Measurements from ENCODE around the gene GLI3. TPM values are rescaled to one million over a fixed set of nuclear protein-coding genes. Genes with fewer than 3 reads are reported as not detected.

The GLI3 gene
- total and polyA plus RNA-seq, 12 donors: 0.51 to 9.1 (median 5.3) TPM

DNA sequence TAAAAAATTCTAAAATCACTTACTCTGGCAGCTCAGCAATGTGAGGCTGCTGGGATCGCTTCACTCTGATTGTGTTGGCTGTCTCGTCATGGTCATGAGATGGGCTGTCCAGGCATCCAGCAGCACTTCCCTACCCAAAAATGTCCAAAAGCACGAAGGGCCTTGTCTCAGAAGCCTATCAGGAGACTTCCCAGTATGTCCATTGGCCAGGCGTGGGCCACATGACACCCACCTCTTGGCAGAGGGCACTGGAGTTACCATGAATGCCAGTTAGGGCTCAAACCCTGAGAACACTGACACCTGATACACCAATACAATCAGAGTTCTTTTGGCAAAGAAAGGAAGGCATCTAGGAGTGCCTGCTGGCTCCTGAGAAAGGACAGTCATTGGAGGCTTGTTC, 27.0 kb upstream of the GLI3 start:
- Histone ChIP-seq H3K9me3 (no peaks in the 10 kb centered on the region), H3K4me1 (peaks cover 0 to 3% (median 0%) of the 10 kb centered on the region in 9 donors), H3K27me3 (no peaks in the 10 kb centered on the region), H3K27ac (peak overlapping the region in 9 of 10 donors; percentile 12 to 82 (median 63)), H3K36me3 (no peaks in the 10 kb centered on the region), H3K4me3 (peak overlapping the region in 6 of 10 donors; percentile 14 to 37 (median 30))
- TF ChIP-seq, protein P1, sequence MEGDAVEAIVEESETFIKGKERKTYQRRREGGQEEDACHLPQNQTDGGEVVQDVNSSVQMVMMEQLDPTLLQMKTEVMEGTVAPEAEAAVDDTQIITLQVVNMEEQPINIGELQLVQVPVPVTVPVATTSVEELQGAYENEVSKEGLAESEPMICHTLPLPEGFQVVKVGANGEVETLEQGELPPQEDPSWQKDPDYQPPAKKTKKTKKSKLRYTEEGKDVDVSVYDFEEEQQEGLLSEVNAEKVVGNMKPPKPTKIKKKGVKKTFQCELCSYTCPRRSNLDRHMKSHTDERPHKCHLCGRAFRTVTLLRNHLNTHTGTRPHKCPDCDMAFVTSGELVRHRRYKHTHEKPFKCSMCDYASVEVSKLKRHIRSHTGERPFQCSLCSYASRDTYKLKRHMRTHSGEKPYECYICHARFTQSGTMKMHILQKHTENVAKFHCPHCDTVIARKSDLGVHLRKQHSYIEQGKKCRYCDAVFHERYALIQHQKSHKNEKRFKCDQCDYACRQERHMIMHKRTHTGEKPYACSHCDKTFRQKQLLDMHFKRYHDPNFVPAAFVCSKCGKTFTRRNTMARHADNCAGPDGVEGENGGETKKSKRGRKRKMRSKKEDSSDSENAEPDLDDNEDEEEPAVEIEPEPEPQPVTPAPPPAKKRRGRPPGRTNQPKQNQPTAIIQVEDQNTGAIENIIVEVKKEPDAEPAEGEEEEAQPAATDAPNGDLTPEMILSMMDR (IDR thresholded peaks at IDR 0.05): no peak
- WGBS, 2 donors: 73 to 79% methylated on average over 4 of the region's 4 CpGs
- intact Hi-C loops (cut with DNase I): no loop called here
- peak; percentile 75 to 95 (median 92) for ATAC-seq
- peak; percentile 19 to 68 for DNase-seq

DNA sequence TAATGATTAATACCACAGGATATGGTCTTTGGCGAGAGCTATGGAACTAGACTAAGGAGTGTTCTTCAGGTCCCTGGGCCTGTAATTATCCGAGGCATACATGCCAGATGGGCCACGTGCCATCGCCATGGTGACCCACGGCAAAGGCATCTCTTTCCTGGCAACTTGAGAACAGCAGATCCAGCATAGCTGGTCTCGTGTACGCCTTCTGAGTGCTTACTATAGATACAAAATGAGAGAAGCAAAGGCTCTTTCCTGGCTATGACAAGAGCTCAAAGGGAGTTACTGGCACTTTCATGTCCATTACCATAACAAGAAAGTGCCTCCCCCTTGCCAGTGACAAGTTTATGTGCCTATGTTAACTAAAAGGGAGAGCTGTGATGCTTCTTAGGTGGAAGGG, 26.0 kb upstream of the GLI3 start:
- intact Hi-C loops (cut with DNase I): no loop called here
- peaks cover 0 to 3% (median 0%) of the 10 kb centered on the region in 9 donors for H3K4me1 ChIP-seq
- TF ChIP-seq, protein P1 (IDR thresholded peaks at IDR 0.05): no peak
- ATAC-seq (peak; percentile 46 to 89 (median 84)), DNase-seq (peak; percentile 36 to 44)
- no peaks in the 10 kb centered on the region for H3K36me3 ChIP-seq
- H3K27ac ChIP-seq: peak overlapping the region in 9 of 10 donors; percentile 12 to 82 (median 63)
- peak overlapping the region in 5 of 10 donors; percentile 14 to 37 (median 34) for H3K4me3 ChIP-seq
- WGBS, 2 donors: 59 to 68% methylated on average over 7 of the region's 7 CpGs
- no peaks in the 10 kb centered on the region for H3K27me3 ChIP-seq
- H3K9me3 ChIP-seq: no peaks in the 10 kb centered on the region

DNA sequence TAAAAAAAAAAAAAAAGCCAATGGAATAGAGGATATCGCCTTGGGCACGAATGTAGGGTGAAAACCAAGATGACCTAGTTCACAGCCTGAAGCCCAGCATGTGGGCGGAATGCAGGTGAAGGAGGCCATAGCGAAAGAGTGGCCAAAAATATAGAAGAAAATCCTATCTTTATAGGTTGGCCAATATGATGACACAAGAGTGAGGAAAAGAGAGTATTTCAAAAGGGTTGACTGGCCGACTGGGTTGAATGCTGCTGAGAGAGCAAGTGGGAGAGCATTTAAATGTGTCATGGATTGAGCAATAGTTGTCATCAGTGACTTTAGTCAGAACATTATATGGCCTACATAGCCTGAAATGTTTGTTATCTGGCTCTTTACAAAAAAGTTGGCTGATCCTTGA, 17.2 kb upstream of the GLI3 start:
- H3K4me1 ChIP-seq: no peaks in the 10 kb centered on the region
- H3K27me3 ChIP-seq: no peaks in the 10 kb centered on the region
- H3K4me3 ChIP-seq: no peak overlapping the region
- no peaks in the 10 kb centered on the region for H3K36me3 ChIP-seq
- H3K9me3 ChIP-seq: no peaks in the 10 kb centered on the region
- DNase-seq (no peak), ATAC-seq (peak in 1 of 8 donors; percentile 65)
- TF ChIP-seq, protein P1 (IDR thresholded peaks at IDR 0.05): no peak
- intact Hi-C loops (cut with DNase I): no loop called here
- no peak overlapping the region for H3K27ac ChIP-seq
- 91 to 94% methylated on average over 5 of the region's 5 CpGs for WGBS, 2 donors

DNA sequence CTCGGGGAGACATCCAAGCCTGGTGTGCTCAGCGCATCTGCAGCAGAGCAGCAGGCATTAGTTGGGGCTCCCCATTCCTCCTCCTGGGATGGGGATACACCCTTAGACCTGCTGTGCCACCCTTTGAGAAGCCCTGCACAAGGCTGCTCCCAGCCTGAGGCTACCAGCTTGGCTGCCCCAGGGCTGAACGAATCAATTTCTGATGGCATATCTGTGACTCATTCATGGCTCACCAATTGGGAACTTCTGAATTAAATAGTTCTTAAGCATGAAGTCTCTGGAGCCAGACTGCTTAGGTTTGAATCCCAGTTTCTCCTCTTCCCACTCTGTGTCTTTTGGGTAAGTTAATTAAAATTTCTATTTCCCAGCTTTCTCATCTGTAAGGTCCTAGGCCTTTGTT, 16.3 kb upstream of the GLI3 start:
- TF ChIP-seq, protein P1 (IDR thresholded peaks at IDR 0.05): no peak
- no peak for ATAC-seq
- Histone ChIP-seq H3K4me3 (no peak overlapping the region), H3K4me1 (no peaks in the 10 kb centered on the region), H3K27ac (no peak overlapping the region), H3K27me3 (no peaks in the 10 kb centered on the region), H3K9me3 (no peaks in the 10 kb centered on the region), H3K36me3 (no peaks in the 10 kb centered on the region)
- WGBS, 2 donors: 93% methylated on average over 3 of the region's 3 CpGs
- no peak for DNase-seq
- intact Hi-C loops (cut with DNase I): no loop called here
